ENCODE measurements around the gene CXorf58.
"Not testable (repeated sequence)": the region's sequence is repeated elsewhere in the genome, so short reads cannot be mapped to it uniquely, and the experiment has no call there.

The CXorf58 gene

GRCh38 chrX:23907498-23908218 is at the start of gene CXorf58, which contains the start of gene APOO:
Gene CXorf58 (plus strand): TSS chrX:23908006. CDS start chrX:23910303, 2,297 bp downstream.
Gene APOO (minus strand): TSS chrX:23907938. CDS start chrX:23907702, 236 bp downstream.
- peak within 1 kb of the TSS; percentile 80 for H3K27ac ChIP-seq (ENCODE audit: poor library complexity, severe bottlenecking)
- DNase-seq (ENCODE audit: low spot score): peak; percentile 80
- H3K4me1 ChIP-seq (ENCODE audit: insufficient read depth, poor library complexity, severe bottlenecking): peaks cover 3% of the 10 kb centered on the region
- TF ChIP-seq, protein P1, sequence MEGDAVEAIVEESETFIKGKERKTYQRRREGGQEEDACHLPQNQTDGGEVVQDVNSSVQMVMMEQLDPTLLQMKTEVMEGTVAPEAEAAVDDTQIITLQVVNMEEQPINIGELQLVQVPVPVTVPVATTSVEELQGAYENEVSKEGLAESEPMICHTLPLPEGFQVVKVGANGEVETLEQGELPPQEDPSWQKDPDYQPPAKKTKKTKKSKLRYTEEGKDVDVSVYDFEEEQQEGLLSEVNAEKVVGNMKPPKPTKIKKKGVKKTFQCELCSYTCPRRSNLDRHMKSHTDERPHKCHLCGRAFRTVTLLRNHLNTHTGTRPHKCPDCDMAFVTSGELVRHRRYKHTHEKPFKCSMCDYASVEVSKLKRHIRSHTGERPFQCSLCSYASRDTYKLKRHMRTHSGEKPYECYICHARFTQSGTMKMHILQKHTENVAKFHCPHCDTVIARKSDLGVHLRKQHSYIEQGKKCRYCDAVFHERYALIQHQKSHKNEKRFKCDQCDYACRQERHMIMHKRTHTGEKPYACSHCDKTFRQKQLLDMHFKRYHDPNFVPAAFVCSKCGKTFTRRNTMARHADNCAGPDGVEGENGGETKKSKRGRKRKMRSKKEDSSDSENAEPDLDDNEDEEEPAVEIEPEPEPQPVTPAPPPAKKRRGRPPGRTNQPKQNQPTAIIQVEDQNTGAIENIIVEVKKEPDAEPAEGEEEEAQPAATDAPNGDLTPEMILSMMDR (IDR thresholded peaks at IDR 0.05; ENCODE audit: poor library complexity, severe bottlenecking): peak; percentile 82
- H3K27me3 ChIP-seq (ENCODE audit: insufficient read depth, poor library complexity, severe bottlenecking): no peaks in the 10 kb centered on the region
- peak; percentile 95 for ATAC-seq (ENCODE audit: low read depth)
- peak within 1 kb of the TSS; percentile 44 for H3K4me3 ChIP-seq (ENCODE audit: severe bottlenecking)
- H3K9me3 ChIP-seq (ENCODE audit: severe bottlenecking): no peaks in the 10 kb centered on the region
- no peaks in the 10 kb centered on the region for H3K36me3 ChIP-seq (ENCODE audit: low read depth)

GRCh38 chrX:23859238-23859637 is 48.6 kb upstream of the CXorf58 start:
- not testable (repeated sequence) for H3K4me1 ChIP-seq (ENCODE audit: insufficient read depth, poor library complexity, severe bottlenecking); H3K9me3 ChIP-seq (ENCODE audit: severe bottlenecking); ATAC-seq (ENCODE audit: low read depth); H3K36me3 ChIP-seq (ENCODE audit: low read depth); H3K27me3 ChIP-seq (ENCODE audit: insufficient read depth, poor library complexity, severe bottlenecking); DNase-seq (ENCODE audit: low spot score); H3K4me3 ChIP-seq (ENCODE audit: severe bottlenecking); H3K27ac ChIP-seq (ENCODE audit: poor library complexity, severe bottlenecking)

DNA sequence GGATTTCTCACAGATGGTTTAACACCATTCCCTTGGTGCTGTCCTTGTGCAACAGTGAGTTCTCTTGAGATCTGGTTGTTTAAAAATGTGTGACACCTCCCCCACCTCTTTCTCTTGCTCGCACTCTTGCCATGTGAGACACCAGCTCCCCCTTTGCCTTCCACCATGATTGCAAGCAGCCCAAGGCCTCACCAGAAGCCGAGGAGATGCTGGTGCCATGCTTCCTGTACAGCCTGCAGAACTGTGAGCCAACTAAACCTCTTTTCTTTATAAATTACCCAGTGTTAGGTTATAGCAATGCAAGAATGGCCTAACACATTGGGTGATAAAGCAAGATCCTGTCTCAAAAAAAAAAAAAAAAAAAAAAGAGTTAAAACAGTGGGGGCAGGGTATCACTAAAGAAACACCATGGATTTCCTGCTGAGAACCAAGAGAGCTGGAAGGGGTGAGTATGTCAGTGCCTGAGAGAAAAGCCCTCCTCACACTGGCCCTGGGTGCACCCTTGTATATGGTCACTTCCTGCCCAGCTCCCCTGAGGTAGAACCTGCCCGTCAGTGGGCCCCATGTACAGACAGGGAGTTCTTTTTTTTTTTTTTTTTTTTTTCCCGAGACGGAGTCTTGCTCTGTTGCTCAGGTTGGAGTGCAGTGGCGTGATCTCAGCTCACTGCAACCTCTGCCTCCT is 46.5 kb upstream of the CXorf58 start:
- no peaks in the 10 kb centered on the region for H3K9me3 ChIP-seq (ENCODE audit: severe bottlenecking)
- no peaks in the 10 kb centered on the region for H3K4me1 ChIP-seq (ENCODE audit: insufficient read depth, poor library complexity, severe bottlenecking)
- no peak overlapping the region for H3K4me3 ChIP-seq (ENCODE audit: severe bottlenecking)
- no peak overlapping the region for H3K27ac ChIP-seq (ENCODE audit: poor library complexity, severe bottlenecking)
- H3K27me3 ChIP-seq (ENCODE audit: insufficient read depth, poor library complexity, severe bottlenecking): no peaks in the 10 kb centered on the region
- ATAC-seq (ENCODE audit: low read depth): no peak
- no peaks in the 10 kb centered on the region for H3K36me3 ChIP-seq (ENCODE audit: low read depth)
- DNase-seq (ENCODE audit: low spot score): no peak
- TF ChIP-seq, protein P1 (IDR thresholded peaks at IDR 0.05; ENCODE audit: poor library complexity, severe bottlenecking): no peak

- H3K36me3 ChIP-seq (ENCODE audit: low read depth); H3K27me3 ChIP-seq (ENCODE audit: insufficient read depth, poor library complexity, severe bottlenecking); H3K4me1 ChIP-seq (ENCODE audit: insufficient read depth, poor library complexity, severe bottlenecking); H3K4me3 ChIP-seq (ENCODE audit: severe bottlenecking); ATAC-seq (ENCODE audit: low read depth); H3K9me3 ChIP-seq (ENCODE audit: severe bottlenecking); DNase-seq (ENCODE audit: low spot score); H3K27ac ChIP-seq (ENCODE audit: poor library complexity, severe bottlenecking): not testable (repeated sequence)
Observed at GRCh38 chrX:23861952-23862351, 45.9 kb upstream of the CXorf58 start.

GRCh38 chrX:23864742-23865326 is 43.0 kb upstream of the CXorf58 start:
- no peak overlapping the region for H3K4me3 ChIP-seq (ENCODE audit: severe bottlenecking)
- DNase-seq (ENCODE audit: low spot score) (no peak), ATAC-seq (ENCODE audit: low read depth) (no peak)
- H3K27ac ChIP-seq (ENCODE audit: poor library complexity, severe bottlenecking): no peak overlapping the region
- H3K4me1 ChIP-seq (ENCODE audit: insufficient read depth, poor library complexity, severe bottlenecking): no peaks in the 10 kb centered on the region
- TF ChIP-seq, protein P1 (IDR thresholded peaks at IDR 0.05; ENCODE audit: poor library complexity, severe bottlenecking): no peak
- no peaks in the 10 kb centered on the region for H3K27me3 ChIP-seq (ENCODE audit: insufficient read depth, poor library complexity, severe bottlenecking)
- no peaks in the 10 kb centered on the region for H3K9me3 ChIP-seq (ENCODE audit: severe bottlenecking)
- no peaks in the 10 kb centered on the region for H3K36me3 ChIP-seq (ENCODE audit: low read depth)

Data from RWPE2 (cell line).